Measurements from ENCODE around the gene DMBT1. TPM values are rescaled to one million over a fixed set of nuclear protein-coding genes. Genes with fewer than 3 reads are reported as not detected.
A peak's percentile ranks its signal among the peaks of the same experiment; 100 is the strongest.

Gene DMBT1
- total and polyA plus RNA-seq, 5 donors from 2014 or later: not detected

- H3K4me1 Mint-ChIP-seq: peaks cover 5 to 29% (median 21%) of the 10 kb centered on the region in 4 donors
- no peak overlapping the region for H3K4me3 ChIP-seq (ENCODE audit: low read depth, low read length)
- peaks cover 0 to 3% (median 0%) of the 10 kb centered on the region in 7 donors for H3K9me3 Mint-ChIP-seq
- ATAC-seq (ENCODE audit: low read depth in 2 of 2) (no peak), DNase-seq (no peak)
- H3K4me3 Mint-ChIP-seq: no peak overlapping the region
- H3K27ac ChIP-seq (ENCODE audit: insufficient read depth, low read length, poor library complexity, severe bottlenecking): no peak overlapping the region
- H3K4me1 ChIP-seq (ENCODE audit: control insufficient read depth, insufficient read depth, low read length, poor library complexity, severe bottlenecking): peaks cover 8% of the 10 kb centered on the region
- peaks cover 7% of the 10 kb centered on the region for H3K36me3 Mint-ChIP-seq
- peaks cover 34% of the 10 kb centered on the region for H3K27me3 Mint-ChIP-seq
- no peak overlapping the region for H3K27ac Mint-ChIP-seq
- peaks cover 4% of the 10 kb centered on the region for H3K27me3 ChIP-seq (ENCODE audit: control insufficient read depth, insufficient read depth, low read length)
- H3K36me3 ChIP-seq (ENCODE audit: control insufficient read depth, insufficient read depth, low read length): no peaks in the 10 kb centered on the region
- H3K9me3 ChIP-seq (ENCODE audit: control insufficient read depth in 2 of 2, low read length in 2 of 2): no peaks in the 10 kb centered on the region
These were observed 3.0 kb upstream of the DMBT1 start for GRCh38 chr10:122557516-122557915.

GRCh38 chr10:122558452-122558851, 2.1 kb upstream of the DMBT1 start:
- H3K27me3 Mint-ChIP-seq: peaks cover 42% of the 10 kb centered on the region

GRCh38 chr10:122559228-122559627, 1.3 kb upstream of the DMBT1 start:
- Histone ChIP-seq H3K4me1 (ENCODE audit: control insufficient read depth, insufficient read depth, low read length, poor library complexity, severe bottlenecking) (peaks cover 8% of the 10 kb centered on the region), H3K27me3 (ENCODE audit: control insufficient read depth, insufficient read depth, low read length) (peaks cover 7% of the 10 kb centered on the region), H3K4me3 (ENCODE audit: low read depth, low read length) (no peak overlapping the region), H3K9me3 (ENCODE audit: control insufficient read depth in 2 of 2, low read length in 2 of 2) (no peaks in the 10 kb centered on the region), H3K36me3 (ENCODE audit: control insufficient read depth, insufficient read depth, low read length) (no peaks in the 10 kb centered on the region), H3K27ac (ENCODE audit: insufficient read depth, low read length, poor library complexity, severe bottlenecking) (no peak overlapping the region)
- no peak overlapping the region for H3K4me3 Mint-ChIP-seq
- peak overlapping the region in 2 of 3 donors; percentile 12 to 66 for H3K27ac Mint-ChIP-seq
- H3K36me3 Mint-ChIP-seq: peaks cover 7% of the 10 kb centered on the region
- peaks cover 5 to 29% (median 21%) of the 10 kb centered on the region in 4 donors for H3K4me1 Mint-ChIP-seq
- ATAC-seq (ENCODE audit: low read depth in 2 of 2): no peak
- DNase-seq: no peak
- peaks cover 0 to 3% (median 0%) of the 10 kb centered on the region in 7 donors for H3K9me3 Mint-ChIP-seq
- peaks cover 42% of the 10 kb centered on the region for H3K27me3 Mint-ChIP-seq

More at GRCh38 chr10:122558452-122558851, 2.1 kb upstream of the DMBT1 start:
- peaks cover 7% of the 10 kb centered on the region for H3K36me3 Mint-ChIP-seq
- no peak overlapping the region for H3K27ac ChIP-seq (ENCODE audit: insufficient read depth, low read length, poor library complexity, severe bottlenecking)
- peaks cover 0 to 3% (median 0%) of the 10 kb centered on the region in 7 donors for H3K9me3 Mint-ChIP-seq
- H3K4me3 ChIP-seq (ENCODE audit: low read depth, low read length): no peak overlapping the region
- ATAC-seq (ENCODE audit: low read depth in 2 of 2) (no peak), DNase-seq (no peak)
- peak overlapping the region in 1 of 4 donors; percentile 36 for H3K4me3 Mint-ChIP-seq
- no peaks in the 10 kb centered on the region for H3K9me3 ChIP-seq (ENCODE audit: control insufficient read depth in 2 of 2, low read length in 2 of 2)
- peaks cover 4% of the 10 kb centered on the region for H3K27me3 ChIP-seq (ENCODE audit: control insufficient read depth, insufficient read depth, low read length)
- H3K36me3 ChIP-seq (ENCODE audit: control insufficient read depth, insufficient read depth, low read length): no peaks in the 10 kb centered on the region
- H3K4me1 Mint-ChIP-seq: peaks cover 5 to 29% (median 21%) of the 10 kb centered on the region in 4 donors
- H3K4me1 ChIP-seq (ENCODE audit: control insufficient read depth, insufficient read depth, low read length, poor library complexity, severe bottlenecking): peaks cover 8% of the 10 kb centered on the region
- H3K27ac Mint-ChIP-seq: peak overlapping the region in 1 of 3 donors; percentile 66

- Mint-ChIP-seq H3K4me3 (no peak overlapping the region), H3K27me3 (peaks cover 52% of the 10 kb centered on the region), H3K9me3 (peaks cover 0 to 2% (median 0%) of the 10 kb centered on the region in 7 donors), H3K27ac (peak overlapping the region in 2 of 3 donors; percentile 5 to 37), H3K36me3 (peaks cover 5% of the 10 kb centered on the region), H3K4me1 (peaks cover 5 to 31% (median 20%) of the 10 kb centered on the region in 4 donors)
- DNase-seq (no peak), ATAC-seq (ENCODE audit: low read depth in 2 of 2) (no peak)
- no peaks in the 10 kb centered on the region for H3K9me3 ChIP-seq (ENCODE audit: control insufficient read depth in 2 of 2, low read length in 2 of 2)
- H3K27ac ChIP-seq (ENCODE audit: insufficient read depth, low read length, poor library complexity, severe bottlenecking): no peak overlapping the region
- H3K4me3 ChIP-seq (ENCODE audit: low read depth, low read length): no peak overlapping the region
- peaks cover 7% of the 10 kb centered on the region for H3K27me3 ChIP-seq (ENCODE audit: control insufficient read depth, insufficient read depth, low read length)
- H3K36me3 ChIP-seq (ENCODE audit: control insufficient read depth, insufficient read depth, low read length): no peaks in the 10 kb centered on the region
- H3K4me1 ChIP-seq (ENCODE audit: control insufficient read depth, insufficient read depth, low read length, poor library complexity, severe bottlenecking): peaks cover 8% of the 10 kb centered on the region
These were observed 658 bp downstream of the DMBT1 start for GRCh38 chr10:122561212-122561611.

- H3K27me3 Mint-ChIP-seq: peaks cover 51% of the 10 kb centered on the region
- Histone ChIP-seq H3K9me3 (ENCODE audit: control insufficient read depth in 2 of 2, low read length in 2 of 2) (no peaks in the 10 kb centered on the region), H3K4me3 (ENCODE audit: low read depth, low read length) (no peak overlapping the region), H3K4me1 (ENCODE audit: control insufficient read depth, insufficient read depth, low read length, poor library complexity, severe bottlenecking) (peaks cover 8% of the 10 kb centered on the region), H3K36me3 (ENCODE audit: control insufficient read depth, insufficient read depth, low read length) (no peaks in the 10 kb centered on the region), H3K27me3 (ENCODE audit: control insufficient read depth, insufficient read depth, low read length) (peaks cover 7% of the 10 kb centered on the region), H3K27ac (ENCODE audit: insufficient read depth, low read length, poor library complexity, severe bottlenecking) (no peak overlapping the region)
- H3K27ac Mint-ChIP-seq: peak overlapping the region; percentile 5 to 60 (median 22)
- H3K4me3 Mint-ChIP-seq: no peak overlapping the region
- peaks cover 5 to 31% (median 20%) of the 10 kb centered on the region in 4 donors for H3K4me1 Mint-ChIP-seq
- DNase-seq (no peak), ATAC-seq (ENCODE audit: low read depth in 2 of 2) (no peak)
- H3K36me3 Mint-ChIP-seq: peaks cover 3% of the 10 kb centered on the region
- H3K9me3 Mint-ChIP-seq: peaks cover 0 to 2% (median 0%) of the 10 kb centered on the region in 7 donors
These were observed 1.2 kb downstream of the DMBT1 start for GRCh38 chr10:122561792-122562191.

- ATAC-seq (ENCODE audit: low read depth in 2 of 2): no peak
- Mint-ChIP-seq H3K27ac (no peak overlapping the region), H3K9me3 (no peaks in the 10 kb centered on the region), H3K36me3 (peaks cover 3% of the 10 kb centered on the region), H3K27me3 (peaks cover 51% of the 10 kb centered on the region), H3K4me3 (no peak overlapping the region), H3K4me1 (peaks cover 0 to 14% (median 6%) of the 10 kb centered on the region in 4 donors)
- Histone ChIP-seq H3K27ac (ENCODE audit: insufficient read depth, low read length, poor library complexity, severe bottlenecking) (no peak overlapping the region), H3K9me3 (ENCODE audit: control insufficient read depth in 2 of 2, low read length in 2 of 2) (no peaks in the 10 kb centered on the region), H3K27me3 (ENCODE audit: control insufficient read depth, insufficient read depth, low read length) (peaks cover 7% of the 10 kb centered on the region), H3K4me3 (ENCODE audit: low read depth, low read length) (no peak overlapping the region), H3K36me3 (ENCODE audit: control insufficient read depth, insufficient read depth, low read length) (no peaks in the 10 kb centered on the region), H3K4me1 (ENCODE audit: control insufficient read depth, insufficient read depth, low read length, poor library complexity, severe bottlenecking) (no peaks in the 10 kb centered on the region)
- DNase-seq: no peak
These were observed 4.4 kb downstream of the DMBT1 start for GRCh38 chr10:122564980-122565379.

- H3K4me3 ChIP-seq (ENCODE audit: low read depth, low read length): no peak overlapping the region
- H3K4me1 ChIP-seq (ENCODE audit: control insufficient read depth, insufficient read depth, low read length, poor library complexity, severe bottlenecking): no peaks in the 10 kb centered on the region
- Mint-ChIP-seq H3K4me3 (no peak overlapping the region), H3K27ac (no peak overlapping the region), H3K4me1 (peaks cover 0 to 13% (median 6%) of the 10 kb centered on the region in 4 donors), H3K27me3 (peaks cover 49% of the 10 kb centered on the region), H3K36me3 (peaks cover 3% of the 10 kb centered on the region), H3K9me3 (no peaks in the 10 kb centered on the region)
- no peaks in the 10 kb centered on the region for H3K36me3 ChIP-seq (ENCODE audit: control insufficient read depth, insufficient read depth, low read length)
- H3K27me3 ChIP-seq (ENCODE audit: control insufficient read depth, insufficient read depth, low read length): peaks cover 7% of the 10 kb centered on the region
- peak; percentile 36 to 72 (median 55) for DNase-seq
- no peak overlapping the region for H3K27ac ChIP-seq (ENCODE audit: insufficient read depth, low read length, poor library complexity, severe bottlenecking)
- H3K9me3 ChIP-seq (ENCODE audit: control insufficient read depth in 2 of 2, low read length in 2 of 2): no peaks in the 10 kb centered on the region
- no peak for ATAC-seq (ENCODE audit: low read depth in 2 of 2)
These were observed 5.2 kb downstream of the DMBT1 start for GRCh38 chr10:122565766-122566206.

- Histone ChIP-seq H3K4me1 (ENCODE audit: control insufficient read depth, insufficient read depth, low read length, poor library complexity, severe bottlenecking) (no peaks in the 10 kb centered on the region), H3K9me3 (ENCODE audit: control insufficient read depth in 2 of 2, low read length in 2 of 2) (no peaks in the 10 kb centered on the region), H3K27me3 (ENCODE audit: control insufficient read depth, insufficient read depth, low read length) (peaks cover 3% of the 10 kb centered on the region), H3K27ac (ENCODE audit: insufficient read depth, low read length, poor library complexity, severe bottlenecking) (no peak overlapping the region), H3K36me3 (ENCODE audit: control insufficient read depth, insufficient read depth, low read length) (no peaks in the 10 kb centered on the region), H3K4me3 (ENCODE audit: low read depth, low read length) (no peak overlapping the region)
- Mint-ChIP-seq H3K4me1 (peaks cover 0 to 9% (median 2%) of the 10 kb centered on the region in 4 donors), H3K27me3 (peaks cover 40% of the 10 kb centered on the region), H3K4me3 (no peak overlapping the region), H3K9me3 (no peaks in the 10 kb centered on the region), H3K27ac (no peak overlapping the region), H3K36me3 (peaks cover 3% of the 10 kb centered on the region)
- DNase-seq (no peak), ATAC-seq (ENCODE audit: low read depth in 2 of 2) (no peak)
These were observed 6.1 kb downstream of the DMBT1 start for GRCh38 chr10:122566632-122567031.

Measured in CD4-positive, CD25-positive, alpha-beta regulatory T cell (primary cell).